Neural progenitor cell (in vitro differentiated cells): ENCODE data around the gene AKR1C1. TPM values are rescaled to one million over a fixed set of nuclear protein-coding genes. Genes with fewer than 3 reads are reported as not detected.
"Not testable (repeated sequence)": the region's sequence is repeated elsewhere in the genome, so short reads cannot be mapped to it uniquely, and the experiment has no call there.

ENCODE experiments used
- DNase-seq: peaks from one replicate; pipeline ENCODE4 v3.0.0-alpha.2; 2016; ENCODE audit warnings: low spot score
- H2AFZ ChIP-seq: fragments of 200-600 bp; sonication (generic); replicated peaks from 2 replicates; pipeline ENCODE4 v1.6.1; 2016; ENCODE audit warnings: antibody characterized with exemption
- H3F3A ChIP-seq: fragments of 200-600 bp; sonication (generic); 2 replicates; pipeline ENCODE4 v1.6.1; 2016; ENCODE audit warnings: antibody characterized with exemption, low read depth
- H3K27ac ChIP-seq: fragments of 200-600 bp; sonication (generic); 2 replicates; pipeline ENCODE4 v1.5.1; 2016; ENCODE audit warnings: mild to moderate bottlenecking
- H3K27me3 ChIP-seq: fragments of 200-600 bp; sonication (generic); 2 replicates; pipeline ENCODE4 v1.6.1; 2016; ENCODE audit warnings: mild to moderate bottlenecking, moderate library complexity
- H3K36me3 ChIP-seq: fragments of 200-600 bp; sonication (generic); 2 replicates; pipeline ENCODE4 v1.5.1; 2016
- H3K4me1 ChIP-seq: fragments of 200-600 bp; sonication (generic); 2 replicates; pipeline ENCODE4 v1.6.1; 2016; ENCODE audit warnings: mixed run types
- H3K4me2 ChIP-seq: fragments of 200-600 bp; sonication (generic); 2 replicates; pipeline ENCODE4 v1.6.1; 2016
- H3K4me3 ChIP-seq: fragments of 200-600 bp; sonication (generic); 2 replicates; pipeline ENCODE4 v1.5.1; 2016
- H3K79me2 ChIP-seq: fragments of 200-600 bp; sonication (generic); 2 replicates; pipeline ENCODE4 v1.6.1; 2016; ENCODE audit warnings: low read depth
- H3K9ac ChIP-seq: fragments of 200-600 bp; sonication (generic); 2 replicates; pipeline ENCODE4 v1.6.1; 2016
- H3K9me3 ChIP-seq: fragments of 200-600 bp; sonication (generic); 2 replicates; pipeline ENCODE4 v1.5.1; 2016; ENCODE audit warnings: low read depth
- H4K20me1 ChIP-seq: fragments of 200-600 bp; sonication (generic); 2 replicates; pipeline ENCODE4 v1.6.1; 2016; ENCODE audit warnings: low read depth
- H3K27ac Mint-ChIP-seq: 3 replicates; pipeline ENCODE4 v1.8.0; 2021; ENCODE audit warnings: mixed read lengths
- H3K27me3 Mint-ChIP-seq: 2 replicates; pipeline ENCODE4 v1.8.0; 2022; ENCODE audit warnings: low read depth, mild to moderate bottlenecking, inconsistent platforms, moderate library complexity, mixed read lengths; ENCODE audit not compliant: insufficient read depth
- H3K36me3 Mint-ChIP-seq: 3 replicates; pipeline ENCODE4 v1.8.0; 2021; ENCODE audit warnings: mixed read lengths
- H3K4me1 Mint-ChIP-seq: 3 replicates; pipeline ENCODE4 v1.8.0; 2021; ENCODE audit warnings: mixed read lengths
- H3K4me3 Mint-ChIP-seq: 3 replicates; pipeline ENCODE4 v1.8.0; 2021; ENCODE audit warnings: mild to moderate bottlenecking, moderate library complexity, mixed read lengths
- H3K9me3 Mint-ChIP-seq: 3 replicates; pipeline ENCODE4 v1.8.0; 2020; ENCODE audit warnings: mixed read lengths
- total RNA-seq: library from RNA; depleted of rRNA; stranded (reverse); fragments of >200 nt; gene quantifications from 2 replicates; pipeline ENCODE4 v1.2.3, GENCODE V29; 2015; ENCODE audit warnings: low replicate concordance

The AKR1C1 gene
- total RNA-seq, 1 donor from 2014 or later, result 2.9 TPM

DNA sequence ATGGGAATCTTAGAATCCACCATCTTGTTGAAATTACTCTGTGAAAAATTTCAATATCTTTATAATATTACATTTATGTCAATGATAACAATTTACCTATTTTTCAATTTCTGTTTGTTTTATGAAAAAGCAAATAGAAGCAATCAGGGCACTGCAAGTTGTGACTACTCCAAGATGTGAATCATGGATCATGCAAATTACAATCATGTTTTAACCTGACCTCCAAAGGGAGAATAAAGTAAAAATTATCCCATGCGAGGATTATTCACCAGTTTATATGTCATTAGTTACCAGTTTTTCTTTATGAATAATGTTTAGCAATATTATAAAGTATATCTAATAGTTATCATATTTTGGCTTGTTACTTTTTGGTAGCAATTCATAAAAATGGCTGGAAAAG lies 907 bp upstream of the AKR1C1 start:
- H3K27ac Mint-ChIP-seq, DNase-seq, H2AFZ ChIP-seq, H3K79me2 ChIP-seq, H3K27me3 Mint-ChIP-seq, H3K4me1 ChIP-seq, H3K9ac ChIP-seq, H3K4me2 ChIP-seq, H3K4me3 Mint-ChIP-seq, H3F3A ChIP-seq, H3K27ac ChIP-seq, H3K4me3 ChIP-seq, H3K36me3 ChIP-seq, H3K9me3 Mint-ChIP-seq, H3K9me3 ChIP-seq, H3K27me3 ChIP-seq, H3K36me3 Mint-ChIP-seq, H3K4me1 Mint-ChIP-seq, H4K20me1 ChIP-seq: not testable (repeated sequence)

DNA sequence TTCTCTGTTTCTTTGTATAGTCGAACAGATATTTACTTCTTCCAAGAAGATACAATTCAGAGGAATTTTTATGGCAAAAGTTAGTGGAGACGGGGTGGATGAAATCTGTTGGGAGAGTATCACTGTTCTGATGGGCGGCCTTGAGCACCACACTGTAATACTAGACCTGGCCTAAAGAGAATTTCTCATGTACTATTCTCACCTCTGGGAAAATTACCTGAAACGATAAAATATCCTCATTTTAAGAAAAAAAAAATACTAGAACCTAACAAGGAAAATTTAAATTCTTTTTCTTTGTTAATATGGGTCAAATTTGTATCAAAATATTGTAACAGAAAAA lies 570 bp downstream of the AKR1C1 start:
- not testable (repeated sequence) for H3K4me2 ChIP-seq, H3K27me3 ChIP-seq, H3K4me3 Mint-ChIP-seq, H3K79me2 ChIP-seq, H3K9me3 Mint-ChIP-seq, H3K27me3 Mint-ChIP-seq, DNase-seq, H3F3A ChIP-seq, H4K20me1 ChIP-seq, H3K27ac Mint-ChIP-seq, H3K9me3 ChIP-seq, H3K4me1 Mint-ChIP-seq, H3K4me3 ChIP-seq, H3K36me3 ChIP-seq, H3K9ac ChIP-seq, H2AFZ ChIP-seq, H3K27ac ChIP-seq, H3K36me3 Mint-ChIP-seq, H3K4me1 ChIP-seq

DNA sequence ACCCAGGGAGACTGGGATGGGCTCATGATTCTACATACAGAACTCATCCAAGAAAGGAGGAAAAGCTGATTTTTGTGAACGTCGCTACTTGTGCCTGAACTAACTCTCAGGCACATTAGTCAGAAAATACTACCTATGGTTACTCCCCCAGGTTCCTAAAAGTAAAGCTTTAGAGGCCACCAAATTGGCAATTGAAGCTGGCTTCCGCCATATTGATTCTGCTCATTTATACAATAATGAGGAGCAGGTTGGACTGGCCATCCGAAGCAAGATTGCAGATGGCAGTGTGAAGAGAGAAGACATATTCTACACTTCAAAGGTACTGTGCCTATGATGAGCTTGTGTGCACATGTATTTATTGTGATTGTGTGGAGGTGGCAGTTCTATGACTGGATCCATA lies 2.5 kb downstream of the AKR1C1 start:
- not testable (repeated sequence) for H3K9me3 ChIP-seq, DNase-seq, H2AFZ ChIP-seq, H3K27ac Mint-ChIP-seq, H3K27me3 ChIP-seq, H3K9ac ChIP-seq, H3F3A ChIP-seq, H4K20me1 ChIP-seq, H3K27me3 Mint-ChIP-seq, H3K4me3 Mint-ChIP-seq, H3K36me3 Mint-ChIP-seq, H3K9me3 Mint-ChIP-seq, H3K4me1 ChIP-seq, H3K36me3 ChIP-seq, H3K4me2 ChIP-seq, H3K27ac ChIP-seq, H3K4me3 ChIP-seq, H3K4me1 Mint-ChIP-seq, H3K79me2 ChIP-seq

DNA sequence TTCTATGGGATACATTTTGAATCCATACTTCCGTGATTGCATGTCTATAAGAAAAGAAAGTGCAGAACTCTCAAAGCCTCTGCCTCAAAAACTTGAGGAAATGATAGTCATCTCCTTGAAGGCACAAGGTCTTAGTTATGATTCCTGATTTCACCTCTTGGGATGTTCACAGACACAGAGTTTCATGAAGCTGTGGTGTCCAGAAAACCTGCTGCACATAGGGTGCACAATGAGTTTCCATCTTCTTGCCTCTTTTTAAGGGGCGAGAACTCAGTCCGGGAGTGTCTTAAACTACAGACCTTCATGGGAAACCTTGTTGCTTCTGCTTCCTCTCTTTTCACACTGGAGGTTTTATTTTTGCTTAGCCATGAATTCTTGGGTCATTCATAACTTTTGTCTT lies 4.0 kb downstream of the AKR1C1 start:
- H3K4me3 ChIP-seq, H3K9ac ChIP-seq, H3K4me2 ChIP-seq, H3K27ac Mint-ChIP-seq, H3K4me3 Mint-ChIP-seq, H3F3A ChIP-seq, H3K27me3 ChIP-seq, H3K4me1 ChIP-seq, H3K27ac ChIP-seq, H3K27me3 Mint-ChIP-seq, DNase-seq, H3K36me3 ChIP-seq, H3K36me3 Mint-ChIP-seq, H2AFZ ChIP-seq, H3K4me1 Mint-ChIP-seq, H3K9me3 Mint-ChIP-seq, H3K79me2 ChIP-seq, H3K9me3 ChIP-seq, H4K20me1 ChIP-seq: not testable (repeated sequence)

DNA sequence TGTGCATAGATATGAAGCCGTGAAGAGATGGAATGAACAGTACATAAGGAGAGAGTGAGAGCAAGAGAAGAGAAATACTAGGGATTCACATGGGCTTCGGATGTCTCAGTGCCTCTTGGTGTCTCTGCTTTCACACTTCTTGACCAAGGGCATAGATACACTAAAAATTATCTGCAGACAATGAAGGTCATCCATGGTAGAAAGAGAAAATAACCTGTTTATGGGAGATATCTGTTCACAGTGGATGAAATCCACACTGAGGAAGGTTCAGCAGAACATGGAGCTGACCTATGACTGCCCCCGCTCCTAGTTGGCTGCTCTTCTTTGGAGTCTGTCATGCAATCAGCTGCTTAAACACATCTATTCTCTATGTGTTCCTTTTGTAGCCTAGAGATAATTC lies 6.1 kb downstream of the AKR1C1 start:
- not testable (repeated sequence) for H3K9me3 Mint-ChIP-seq, H3K36me3 ChIP-seq, DNase-seq, H3K27ac ChIP-seq, H3K79me2 ChIP-seq, H3K9me3 ChIP-seq, H3K9ac ChIP-seq, H4K20me1 ChIP-seq, H3K4me1 ChIP-seq, H3K4me2 ChIP-seq, H3K4me3 ChIP-seq, H3F3A ChIP-seq, H3K36me3 Mint-ChIP-seq, H3K4me1 Mint-ChIP-seq, H2AFZ ChIP-seq, H3K27me3 Mint-ChIP-seq, H3K27me3 ChIP-seq, H3K4me3 Mint-ChIP-seq, H3K27ac Mint-ChIP-seq

DNA sequence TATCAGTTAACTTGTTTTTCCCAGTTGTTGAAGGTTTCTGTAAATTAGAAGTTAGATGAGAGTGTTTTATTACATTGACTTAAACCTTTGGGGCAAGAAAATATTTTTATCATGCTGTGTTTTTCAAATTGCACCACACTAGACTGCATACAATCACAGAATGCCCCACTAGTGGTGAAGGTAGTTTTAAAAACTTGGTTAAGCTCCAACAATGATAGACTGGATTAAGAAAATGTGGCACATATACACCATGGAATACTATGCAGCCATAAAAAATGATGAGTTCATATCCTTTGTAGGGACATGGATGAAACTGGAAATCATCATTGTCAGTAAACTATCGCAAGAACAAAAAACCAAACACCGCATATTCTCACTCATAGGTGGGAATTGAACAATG lies 7.1 kb downstream of the AKR1C1 start:
- not testable (repeated sequence) for H3K4me1 ChIP-seq, H3K4me3 ChIP-seq, H3K9me3 Mint-ChIP-seq, H3F3A ChIP-seq, H3K27me3 ChIP-seq, H3K4me3 Mint-ChIP-seq, H4K20me1 ChIP-seq, H3K27me3 Mint-ChIP-seq, H3K27ac ChIP-seq, H3K27ac Mint-ChIP-seq, H2AFZ ChIP-seq, H3K79me2 ChIP-seq, H3K36me3 Mint-ChIP-seq, H3K36me3 ChIP-seq, DNase-seq, H3K4me2 ChIP-seq, H3K9me3 ChIP-seq, H3K4me1 Mint-ChIP-seq, H3K9ac ChIP-seq

DNA sequence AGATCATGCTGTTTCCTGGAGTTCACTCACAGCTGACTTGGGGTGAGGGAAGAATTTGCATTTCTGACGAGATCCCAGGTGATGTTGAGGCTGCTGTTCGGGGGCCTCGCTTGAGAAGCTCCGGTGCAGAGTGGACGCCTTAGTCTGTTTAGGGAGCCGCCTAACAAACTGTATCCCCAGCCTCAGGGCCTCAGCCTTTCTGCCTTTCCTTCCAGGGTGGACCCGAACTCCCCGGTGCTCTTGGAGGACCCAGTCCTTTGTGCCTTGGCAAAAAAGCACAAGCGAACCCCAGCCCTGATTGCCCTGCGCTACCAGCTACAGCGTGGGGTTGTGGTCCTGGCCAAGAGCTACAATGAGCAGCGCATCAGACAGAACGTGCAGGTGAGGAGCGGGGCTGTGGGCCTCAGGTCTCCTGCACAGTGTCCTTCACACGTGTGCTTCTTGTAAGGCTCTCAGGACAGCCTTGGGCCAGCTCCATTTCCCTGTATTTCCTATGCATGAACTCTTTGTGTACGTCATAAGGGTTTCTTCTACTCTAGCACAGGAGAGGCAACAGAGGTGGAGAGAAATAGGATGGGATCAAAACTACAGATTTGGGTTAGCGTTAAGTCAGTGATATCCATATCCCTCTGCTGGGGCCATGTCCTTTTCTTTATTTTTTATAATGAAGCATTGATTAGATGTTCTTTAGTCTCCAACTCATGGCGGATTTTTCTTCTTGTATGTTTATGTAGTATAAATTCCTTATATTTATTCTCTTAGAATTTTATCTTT lies 9.3 kb downstream of the AKR1C1 start:
- not testable (repeated sequence) for H3K4me1 ChIP-seq, H4K20me1 ChIP-seq, H3K27me3 Mint-ChIP-seq, H3K4me2 ChIP-seq, H3K36me3 ChIP-seq, H3K9ac ChIP-seq, H3K4me3 ChIP-seq, H3K4me1 Mint-ChIP-seq, H3F3A ChIP-seq, H3K9me3 Mint-ChIP-seq, H3K27ac ChIP-seq, H3K36me3 Mint-ChIP-seq, H2AFZ ChIP-seq, H3K4me3 Mint-ChIP-seq, H3K27ac Mint-ChIP-seq, H3K79me2 ChIP-seq, DNase-seq, H3K9me3 ChIP-seq, H3K27me3 ChIP-seq

DNA sequence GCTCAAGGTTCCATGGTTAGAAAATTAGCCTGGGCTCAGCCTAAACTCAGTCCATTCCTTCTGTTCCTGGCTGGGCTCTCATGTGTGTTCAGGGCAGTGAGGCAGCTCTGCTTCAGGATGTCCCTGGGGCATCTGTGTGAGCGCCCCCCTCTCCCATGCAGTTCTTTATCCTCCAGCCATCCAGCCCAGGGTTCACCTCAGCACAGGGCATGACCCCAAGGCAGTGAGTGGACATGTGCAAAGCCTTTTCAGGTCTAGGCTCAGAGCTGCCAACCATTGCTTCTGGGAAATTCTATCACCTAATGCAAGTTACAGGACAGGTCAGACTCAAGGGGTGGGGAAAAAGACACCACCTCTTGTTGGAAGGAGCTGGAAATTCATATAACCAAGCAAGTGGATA lies 10.1 kb downstream of the AKR1C1 start:
- H3K9me3 ChIP-seq, H2AFZ ChIP-seq, H3K9ac ChIP-seq, H3K27me3 Mint-ChIP-seq, H3K36me3 ChIP-seq, H3K4me3 ChIP-seq, H3K27ac Mint-ChIP-seq, H3K4me1 Mint-ChIP-seq, H3K4me1 ChIP-seq, H3K27me3 ChIP-seq, H3K27ac ChIP-seq, H3K36me3 Mint-ChIP-seq, H3K4me3 Mint-ChIP-seq, H3F3A ChIP-seq, H3K4me2 ChIP-seq, DNase-seq, H4K20me1 ChIP-seq, H3K9me3 Mint-ChIP-seq, H3K79me2 ChIP-seq: not testable (repeated sequence)
